Uterus (tissue), 4 donors: ENCODE results near the gene TRAPPC12. TPM values are rescaled to one million over a fixed set of nuclear protein-coding genes. Genes with fewer than 3 reads are reported as not detected.

Source experiments
- DNase-seq, 2 donors: peaks; one replicate each; pipeline ENCODE4 v3.0.0-alpha.2; 2019 to 2020
- H3K27ac ChIP-seq, 2 donors: fragments of 200-600 bp; sonication (generic); 1 replicate in 1 of 2; 2 replicates in 1 of 2; pipeline ENCODE4 v1.5.1; 2016 to 2018
- H3K27me3 ChIP-seq, 2 donors: fragments of 200-600 bp; sonication (generic); one replicate each; pipeline ENCODE4 v1.5.1; 2018 to 2019; ENCODE audit warnings: control low read depth in 1 of 2
- H3K36me3 ChIP-seq, 2 donors: fragments of 200-600 bp; sonication (generic); one replicate each; pipeline ENCODE4 v1.5.1; 2019; ENCODE audit warnings: control low read depth in 1 of 2
- H3K4me1 ChIP-seq, 2 donors: fragments of 200-600 bp; sonication (generic); one replicate each; pipeline ENCODE4 v1.5.1; 2018 to 2019; ENCODE audit warnings: control low read depth in 1 of 2
- H3K4me3 ChIP-seq, 2 donors: fragments of 200-600 bp; sonication (generic); 1 replicate in 1 of 2; 2 replicates in 1 of 2; pipeline ENCODE4 v1.5.1; 2018 to 2019; ENCODE audit warnings: mild to moderate bottlenecking in 1 of 2
- H3K9me3 ChIP-seq, 2 donors: fragments of 200-600 bp; sonication (generic); one replicate each; pipeline ENCODE4 v1.5.1; 2019; ENCODE audit warnings: control low read depth in 1 of 2
- CTCF ChIP-seq, 4 experiments: fragments of 200-600 bp in 2 of 4; fragments of 450-650 bp in 2 of 4; sonication (generic) in 2 of 4; IDR thresholded peaks; one replicate each; pipeline ENCODE4 v1.5.1; 2016 to 2019; ENCODE audit warnings: antibody characterized with exemption in 4 of 4, mild to moderate bottlenecking in 2 of 4, moderate library complexity in 1 of 4
- POLR2A ChIP-seq, 2 donors: fragments of 450-650 bp; IDR thresholded peaks; one replicate each; pipeline ENCODE4 v1.6.1; 2016; ENCODE audit warnings: antibody characterized with exemption in 2 of 2, mild to moderate bottlenecking in 1 of 2, moderate library complexity in 1 of 2
- intact Hi-C: fragments of 100-400 bp; cut with DNase I; formaldehyde crosslinking; loops from one replicate; pipeline ENCODE4 v1.15.1; 2023; ENCODE audit warnings: low total_unique reads
- total RNA-seq, 4 donors: library from RNA; depleted of rRNA in 3 of 4; stranded (reverse); fragments of >200 nt in 3 of 4; gene quantifications; one replicate each; pipeline versions ENCODE4 v1.1.0 to v1.2.4, GENCODE V29; 2014 to 2023
- donor health status: DM: yes; HTN: yes; CAD: no.

Gene TRAPPC12
- total RNA-seq, 4 donors from 2014 or later: 15.6 to 149 (median 66.5) TPM

GRCh38 chr2:3460156-3460555, 80.7 kb downstream of the TRAPPC12 start:
- no peak overlapping the region for H3K4me3 ChIP-seq
- H3K4me1 ChIP-seq: no peaks in the 10 kb centered on the region
- intact Hi-C loops: no loop called here
- H3K27ac ChIP-seq: no peak overlapping the region
- TF ChIP-seq CTCF (IDR thresholded peaks at IDR 0.05) (no peak), POLR2A (IDR thresholded peaks at IDR 0.05) (no peak)
- DNase-seq: no peak
- H3K27me3 ChIP-seq: no peaks in the 10 kb centered on the region
- no peaks in the 10 kb centered on the region for H3K36me3 ChIP-seq
- H3K9me3 ChIP-seq: no peaks in the 10 kb centered on the region

GRCh38 chr2:3460831-3461800, 81.6 kb downstream of the TRAPPC12 start:
- DNase-seq: peak; percentile 14 to 18
- H3K4me3 ChIP-seq: no peak overlapping the region
- intact Hi-C loops: no loop called here
- H3K36me3 ChIP-seq: no peaks in the 10 kb centered on the region
- TF ChIP-seq POLR2A (IDR thresholded peaks at IDR 0.05) (no peak), CTCF (IDR thresholded peaks at IDR 0.05) (no peak)
- no peaks in the 10 kb centered on the region for H3K4me1 ChIP-seq
- H3K9me3 ChIP-seq: no peaks in the 10 kb centered on the region
- H3K27ac ChIP-seq: peak overlapping the region; percentile 45 to 69
- H3K27me3 ChIP-seq: no peaks in the 10 kb centered on the region

GRCh38 chr2:3461801-3462492, 82.5 kb downstream of the TRAPPC12 start:
- DNase-seq: peak; percentile 31 to 40
- H3K4me3 ChIP-seq: no peak overlapping the region

GRCh38 chr2:3462493-3463104, 83.1 kb downstream of the TRAPPC12 start:
- intact Hi-C loops: no loop called here
- Histone ChIP-seq H3K27me3 (no peaks in the 10 kb centered on the region), H3K4me3 (no peak overlapping the region), H3K27ac (no peak overlapping the region), H3K36me3 (no peaks in the 10 kb centered on the region), H3K4me1 (no peaks in the 10 kb centered on the region), H3K9me3 (no peaks in the 10 kb centered on the region)
- no peak for TF ChIP-seq POLR2A (IDR thresholded peaks at IDR 0.05)
- no peak for TF ChIP-seq CTCF (IDR thresholded peaks at IDR 0.05)
- DNase-seq: peak in 1 of 2 donors; percentile 13

More at GRCh38 chr2:3461801-3462492, 82.5 kb downstream of the TRAPPC12 start:
- peak overlapping the region; percentile 45 to 69 for H3K27ac ChIP-seq
- H3K27me3 ChIP-seq: no peaks in the 10 kb centered on the region
- H3K36me3 ChIP-seq: no peaks in the 10 kb centered on the region
- intact Hi-C loops: no loop called here
- no peaks in the 10 kb centered on the region for H3K4me1 ChIP-seq
- no peaks in the 10 kb centered on the region for H3K9me3 ChIP-seq
- TF ChIP-seq POLR2A (IDR thresholded peaks at IDR 0.05): no peak
- TF ChIP-seq CTCF (IDR thresholded peaks at IDR 0.05): peak; percentile 61 to 96 (median 83)
